HepG2 (cell line): Measurements from ENCODE around the gene KIF2C. TPM values are rescaled to one million over a fixed set of nuclear protein-coding genes. Genes with fewer than 3 reads are reported as not detected.

ENCODE experiments used
- CBX2 ChIP-seq, 2 experiments: fragments of 200-600 bp in 1 of 2; sonication (generic); formaldehyde crosslinking in 1 of 2; IDR thresholded peaks; 2 replicates each; pipeline versions ENCODE4 v1.7.0 to v1.8.1; 2018 to 2022; ENCODE audit warnings: low read depth in 2 of 2, low read length in 1 of 2, mild to moderate bottlenecking in 1 of 2, missing genetic modification reagents in 1 of 2
- CHD2 ChIP-seq: IDR thresholded peaks from 2 replicates; pipeline ENCODE4 v1.6.1; 2011; ENCODE audit warnings: low read depth, low read length, improper control_type of control experiment
- MBD4 ChIP-seq: IDR thresholded peaks from 2 replicates; pipeline ENCODE4 v1.6.1; 2012; ENCODE audit warnings: low read length, inconsistent platforms, borderline replicate concordance
- PAF1 ChIP-seq: IDR thresholded peaks from 2 replicates; pipeline ENCODE4 v1.6.1; 2016; ENCODE audit warnings: missing genetic modification reagents, missing compliant biosample characterization
- POLR2AphosphoS2 ChIP-seq: IDR thresholded peaks from 2 replicates; pipeline ENCODE4 v1.6.1; 2011; ENCODE audit warnings: low read depth, low read length, improper control_type of control experiment
- POLR2G ChIP-seq: fragments of 200-400 bp; formaldehyde crosslinking; IDR thresholded peaks from 2 replicates; pipeline ENCODE4 v1.6.1; 2018; ENCODE audit warnings: mild to moderate bottlenecking, low read depth, low read length, moderate library complexity
- PRDM4 ChIP-seq: sonication (generic); formaldehyde crosslinking; IDR thresholded peaks from 2 replicates; pipeline ENCODE4 v1.9.0; 2021; ENCODE audit warnings: missing genetic modification reagents, borderline replicate concordance
- RXRB ChIP-seq: IDR thresholded peaks from 2 replicates; pipeline ENCODE4 v1.6.1; 2016; ENCODE audit warnings: borderline replicate concordance, missing genetic modification reagents, missing compliant biosample characterization
- SIN3B ChIP-seq: fragments of 150-350 bp; IDR thresholded peaks from 2 replicates; pipeline ENCODE4 v1.6.1; 2014; ENCODE audit warnings: low read length
- SP2 ChIP-seq: sonication (generic); formaldehyde crosslinking; IDR thresholded peaks from 2 replicates; pipeline ENCODE4 v1.5.1; 2020; ENCODE audit warnings: mild to moderate bottlenecking, missing genetic modification reagents
- SPEN ChIP-seq: sonication (generic); formaldehyde crosslinking; IDR thresholded peaks from 2 replicates; pipeline ENCODE4 v1.5.1; 2020; ENCODE audit warnings: low read depth, mild to moderate bottlenecking, missing genetic modification reagents
- TERF1 ChIP-seq: sonication (generic); formaldehyde crosslinking; IDR thresholded peaks from 2 replicates; pipeline ENCODE4 v1.8.0; 2022; ENCODE audit warnings: mild to moderate bottlenecking, missing genetic modification reagents, moderate library complexity
- ZBED4 ChIP-seq: sonication (generic); formaldehyde crosslinking; IDR thresholded peaks from 2 replicates; pipeline ENCODE4 v1.4.0; 2020; ENCODE audit warnings: missing genetic modification reagents, borderline replicate concordance
- ZBTB25 ChIP-seq: IDR thresholded peaks from 2 replicates; pipeline ENCODE4 v1.6.1; 2018; ENCODE audit warnings: missing genetic modification reagents
- ZBTB37 ChIP-seq: sonication (generic); formaldehyde crosslinking; IDR thresholded peaks from 2 replicates; pipeline ENCODE4 v1.4.0; 2020; ENCODE audit warnings: mild to moderate bottlenecking, missing genetic modification reagents
- ZNF329 ChIP-seq: sonication (generic); formaldehyde crosslinking; IDR thresholded peaks from 2 replicates; pipeline ENCODE4 v1.9.0; 2021; ENCODE audit warnings: low read depth, mild to moderate bottlenecking, missing genetic modification reagents
- ZNF414 ChIP-seq: sonication (generic); formaldehyde crosslinking; IDR thresholded peaks from 2 replicates; pipeline ENCODE4 v1.5.0; 2020; ENCODE audit warnings: missing genetic modification reagents
- ZNF670 ChIP-seq: sonication (generic); formaldehyde crosslinking; IDR thresholded peaks from 2 replicates; pipeline ENCODE4 v1.8.0; 2022; ENCODE audit warnings: mild to moderate bottlenecking, missing genetic modification reagents, borderline replicate concordance
- polyA plus RNA-seq, 8 experiments: library from polyadenylated mRNA; depleted of rRNA in 3 of 8; stranded (reverse) in 7 of 8; unstranded in 1 of 8; fragments of >200 nt; fragmentation: Illumina TruSeq in 4 of 8; extraction: Trizol in 4 of 8; gene quantifications; 2 replicates each; pipeline versions ENCODE4 v1.2.1 to v1.2.3, GENCODE V29; 2011 to 2016; ENCODE audit warnings: low read depth in 4 of 8, missing spikeins in 1 of 8, mixed read lengths in 1 of 8; ENCODE audit not compliant: insufficient read depth in 1 of 8
- total RNA-seq, 5 experiments: library from RNA; depleted of rRNA; stranded (reverse); fragments of >200 nt; fragmentation: Illumina TruSeq; extraction: Trizol; gene quantifications; 2 replicates each; pipeline ENCODE4 v1.2.3, GENCODE V29; 2016; ENCODE audit warnings: low read depth in 1 of 5

The KIF2C gene
- total and polyA plus RNA-seq, 2 of the 13 experiments (the other 11 are each of a cell fraction or from before 2014, with no cell fraction given), result 29.7 to 53.7 TPM

GRCh38 chr1:44780583-44781121, 41.0 kb downstream of the KIF2C start (continued):
- TF ChIP-seq TERF1 (no peak), ZBTB37 (CRISPR knock-in tag) (no peak), ZNF670 (no peak), SP2 (CRISPR knock-in tag) (no peak), ZNF414 (CRISPR knock-in tag) (no peak), ZBTB25 (CRISPR knock-in tag) (no peak), RXRB (CRISPR knock-in tag) (no peak), SIN3B (no peak), CBX2 (IDR thresholded peaks at IDR 0.05; ENCODE audit: low read depth, low read length) (no peak), CBX2 (CRISPR knock-in tag; IDR thresholded peaks at IDR 0.05; ENCODE audit: low read depth) (no peak), MBD4 (0 out of 2 replicates have a peak, but pooled peaks have one; percentile 12), PRDM4 (CRISPR knock-in tag) (no peak), ZBED4 (CRISPR knock-in tag) (no peak), CHD2 (no peak), SPEN (CRISPR knock-in tag) (no peak), ZNF329 (CRISPR knock-in tag) (no peak), PAF1 (CRISPR knock-in tag) (0 out of 2 replicates have a peak, but pooled peaks have one; percentile 46), POLR2AphosphoS2 (peak; percentile 79; the same call in 1 of the 2 replicates), POLR2G (peak; percentile 59)
